OCI-LY7 (cell line): ENCODE results near the gene HCFC2.
"Not testable (repeated sequence)": the region's sequence is repeated elsewhere in the genome, so short reads cannot be mapped to it uniquely, and the experiment has no call there.

ENCODE experiments used
- CTCF ChIP-seq: fragments of 200-600 bp; sonication (generic); conservative IDR thresholded peaks from 2 replicates; pipeline ENCODE4 v1.5.1; 2014; ENCODE audit warnings: mild to moderate bottlenecking, antibody characterized with exemption, low read length, moderate library complexity, mixed read lengths
- EZH2phosphoT487 ChIP-seq: fragments of 200-600 bp; sonication (generic); IDR thresholded peaks from 2 replicates; pipeline ENCODE4 v1.6.1; 2018; ENCODE audit warnings: low read depth, borderline replicate concordance, mild to moderate bottlenecking, mixed run types, antibody characterized with exemption, low read length, moderate library complexity, mixed read lengths

GRCh38 chr12:104036143-104036542, 28.2 kb upstream of the HCFC2 start:
- not testable (repeated sequence) for TF ChIP-seq CTCF, EZH2phosphoT487
